Activated T-cell treated with anti-CD3 and anti-CD28 coated beads for 4 hours (primary cell): ENCODE measurements around the gene TCF7.
A peak's percentile ranks its signal among the peaks of the same experiment; 100 is the strongest.

ENCODE experiments used
- DNase-seq: peaks from one replicate; pipeline ENCODE4 v3.0.0-alpha.2; 2020

TCF7 gene

DNA sequence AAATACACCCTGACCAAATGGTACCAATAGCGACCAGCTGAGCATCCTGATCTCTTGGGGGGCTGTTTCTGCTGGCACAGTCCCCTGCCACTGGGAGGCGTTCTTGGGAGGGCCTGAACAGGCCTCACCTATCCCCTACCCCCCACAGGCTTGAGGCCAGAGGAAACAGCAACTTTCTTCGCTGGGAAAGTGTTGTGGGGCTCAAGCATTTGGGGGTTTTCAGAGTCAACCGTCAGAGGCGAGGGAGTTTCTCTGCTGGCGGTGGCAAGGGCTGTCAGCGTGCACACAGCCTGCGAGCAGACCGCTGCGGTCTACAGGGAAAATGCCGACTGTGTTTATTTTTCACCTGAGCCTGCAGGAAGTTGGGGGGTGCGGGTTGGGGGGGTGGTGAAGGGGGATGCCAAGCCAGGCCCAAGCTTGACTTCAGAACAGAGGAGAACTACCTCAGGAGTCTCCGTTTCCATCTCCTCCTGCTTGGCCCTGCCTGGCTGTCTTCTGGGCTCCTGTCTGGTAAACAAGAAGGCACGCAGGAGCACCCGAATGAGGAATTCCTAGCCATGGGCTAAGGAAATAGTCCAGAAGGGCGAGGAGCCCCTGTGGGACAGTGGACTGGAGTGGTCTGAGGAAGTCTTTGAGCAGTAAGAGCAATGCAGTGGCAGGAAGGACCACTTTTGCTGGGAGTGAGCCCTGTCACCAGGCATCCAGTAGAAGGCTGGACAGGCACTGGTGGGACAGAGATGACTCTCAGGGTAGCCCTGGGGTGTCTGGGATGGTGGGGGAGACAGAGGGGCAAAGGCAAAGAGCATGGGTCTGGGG is 18.1 kb downstream of the TCF7 start:
- DNase-seq: peak; percentile 34

DNA sequence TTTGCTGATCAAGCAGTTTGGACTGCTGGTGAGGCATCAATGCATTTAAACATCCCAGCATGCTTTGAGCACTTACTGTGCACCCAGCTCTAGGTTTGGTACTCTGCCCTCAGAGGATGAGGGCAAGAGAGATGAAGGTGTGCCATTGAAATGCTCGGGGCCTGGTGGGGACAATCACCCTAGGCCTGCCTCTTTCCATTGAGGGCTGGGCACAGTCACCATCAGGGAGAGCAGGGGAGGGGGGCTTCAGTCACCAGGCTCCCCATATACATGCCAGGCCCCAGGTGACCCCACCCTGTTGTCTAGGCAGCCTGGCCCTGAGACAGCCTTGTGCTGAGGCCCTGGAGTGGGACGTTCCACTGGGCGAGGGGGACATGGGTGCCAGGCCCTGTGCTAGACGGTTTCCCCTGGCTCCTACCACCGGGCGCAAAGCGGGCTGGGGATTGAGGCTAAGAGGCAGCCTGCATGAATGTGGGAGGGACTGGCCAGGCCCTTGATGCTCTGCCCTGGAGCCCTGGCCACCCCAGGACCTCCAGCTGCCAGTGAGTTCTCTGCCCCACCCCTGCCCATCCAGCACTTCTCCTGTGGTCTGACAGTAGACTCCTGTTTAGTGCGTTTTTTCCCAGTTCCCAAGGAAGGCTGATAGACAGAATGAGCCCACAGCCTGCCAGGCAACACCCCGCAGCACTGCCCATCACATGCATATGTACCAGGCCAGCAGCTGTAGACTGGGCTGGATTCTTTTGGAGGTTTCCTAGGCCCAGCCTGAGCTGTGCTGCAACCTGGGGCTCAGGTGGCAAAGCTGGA is 18.9 kb downstream of the TCF7 start:
- no peak for DNase-seq

DNA sequence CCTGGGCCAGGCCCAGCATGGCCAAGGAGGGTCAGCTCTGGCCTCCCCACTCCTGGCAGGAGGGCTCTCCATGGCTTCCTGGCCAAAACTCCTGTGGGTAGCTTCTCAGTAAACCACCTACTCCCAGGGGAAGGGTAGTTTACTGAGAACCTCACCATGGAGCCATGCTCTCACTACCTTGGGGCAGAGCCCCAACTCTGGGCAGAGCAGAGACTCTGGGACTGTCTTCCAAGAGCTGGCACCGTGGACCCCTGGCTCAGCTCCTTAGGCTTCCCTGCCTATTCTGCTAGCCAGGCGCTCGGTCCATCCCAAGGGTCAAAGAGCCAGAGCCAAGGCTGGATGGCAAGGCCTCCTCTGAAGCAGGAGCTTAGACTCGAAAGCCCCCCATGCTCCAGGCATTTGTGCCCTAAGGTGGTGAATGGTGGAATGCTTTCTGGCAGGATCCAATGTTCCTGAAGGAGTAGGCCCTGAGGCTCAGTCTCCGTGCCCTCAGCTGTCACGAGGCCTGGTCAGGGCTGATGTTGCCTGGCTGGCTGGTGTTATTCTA is 19.6 kb downstream of the TCF7 start:
- DNase-seq: no peak

DNA sequence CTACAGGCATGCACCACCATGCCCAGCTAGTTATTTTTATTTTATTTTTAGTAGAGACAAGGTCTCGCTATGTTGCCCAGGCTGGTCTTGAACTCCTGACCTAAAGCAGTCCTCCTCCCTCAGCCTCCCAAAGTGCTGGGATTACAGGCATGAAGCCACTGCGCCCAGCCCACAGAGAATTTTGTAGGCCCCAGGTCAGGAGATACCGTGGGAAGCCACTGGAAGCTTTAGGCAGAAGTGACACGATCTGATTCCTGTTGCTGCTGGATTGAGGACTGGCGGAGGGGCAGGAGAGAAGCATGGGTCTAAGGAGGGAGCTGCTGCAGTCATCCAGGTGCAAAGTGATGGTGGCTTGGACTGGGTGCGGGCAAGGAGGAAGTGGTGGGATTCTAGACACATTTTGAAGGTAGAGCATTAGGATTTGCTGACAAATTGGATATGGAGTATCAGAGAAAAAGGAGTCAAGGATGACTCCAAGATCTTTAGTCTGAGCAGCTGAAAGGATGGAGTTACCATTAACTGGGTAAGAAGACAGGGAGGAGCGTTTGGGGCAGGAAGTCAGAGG is 20.7 kb downstream of the TCF7 start:
- no peak for DNase-seq

DNA sequence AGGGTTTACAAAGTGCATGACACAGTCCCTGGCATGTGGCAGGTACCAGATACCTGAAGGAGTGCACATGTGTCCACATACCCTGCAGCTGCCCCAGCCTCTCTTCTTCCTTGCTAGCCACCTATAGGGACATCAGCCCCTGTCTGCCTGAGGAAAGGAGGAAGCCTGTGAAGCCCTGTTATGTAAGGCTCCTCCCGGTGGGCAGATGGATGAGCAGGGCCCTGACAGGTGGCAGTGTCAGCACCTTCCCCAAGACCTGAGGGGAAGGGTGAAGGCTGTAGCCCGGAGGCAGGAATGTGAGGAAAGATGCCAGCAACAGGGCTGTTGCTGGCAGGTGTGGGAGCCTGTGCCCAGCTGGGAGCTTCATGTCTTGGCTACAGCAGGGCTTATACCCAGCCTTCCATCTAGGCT is 21.7 kb downstream of the TCF7 start:
- no peak for DNase-seq

DNA sequence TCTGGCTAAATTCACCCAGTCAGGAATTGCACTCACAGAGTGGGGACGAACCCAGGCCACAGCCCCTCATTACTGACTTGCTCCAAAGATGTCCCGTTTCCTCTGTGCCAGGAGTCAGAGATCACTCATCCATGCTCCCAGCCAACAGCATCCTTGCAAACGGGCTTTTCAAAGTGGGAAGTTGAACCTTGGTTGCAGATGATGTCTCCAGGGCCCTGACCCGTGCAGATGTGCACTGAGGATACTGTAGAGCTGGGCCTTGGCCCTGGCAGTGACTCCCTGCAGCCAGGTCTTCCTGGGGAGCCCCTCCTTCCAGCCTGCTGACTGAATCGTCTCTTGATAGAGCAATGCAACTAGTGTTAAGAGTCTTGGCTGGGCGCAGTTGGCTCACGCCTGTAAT is 22.3 kb downstream of the TCF7 start:
- no peak for DNase-seq

DNA sequence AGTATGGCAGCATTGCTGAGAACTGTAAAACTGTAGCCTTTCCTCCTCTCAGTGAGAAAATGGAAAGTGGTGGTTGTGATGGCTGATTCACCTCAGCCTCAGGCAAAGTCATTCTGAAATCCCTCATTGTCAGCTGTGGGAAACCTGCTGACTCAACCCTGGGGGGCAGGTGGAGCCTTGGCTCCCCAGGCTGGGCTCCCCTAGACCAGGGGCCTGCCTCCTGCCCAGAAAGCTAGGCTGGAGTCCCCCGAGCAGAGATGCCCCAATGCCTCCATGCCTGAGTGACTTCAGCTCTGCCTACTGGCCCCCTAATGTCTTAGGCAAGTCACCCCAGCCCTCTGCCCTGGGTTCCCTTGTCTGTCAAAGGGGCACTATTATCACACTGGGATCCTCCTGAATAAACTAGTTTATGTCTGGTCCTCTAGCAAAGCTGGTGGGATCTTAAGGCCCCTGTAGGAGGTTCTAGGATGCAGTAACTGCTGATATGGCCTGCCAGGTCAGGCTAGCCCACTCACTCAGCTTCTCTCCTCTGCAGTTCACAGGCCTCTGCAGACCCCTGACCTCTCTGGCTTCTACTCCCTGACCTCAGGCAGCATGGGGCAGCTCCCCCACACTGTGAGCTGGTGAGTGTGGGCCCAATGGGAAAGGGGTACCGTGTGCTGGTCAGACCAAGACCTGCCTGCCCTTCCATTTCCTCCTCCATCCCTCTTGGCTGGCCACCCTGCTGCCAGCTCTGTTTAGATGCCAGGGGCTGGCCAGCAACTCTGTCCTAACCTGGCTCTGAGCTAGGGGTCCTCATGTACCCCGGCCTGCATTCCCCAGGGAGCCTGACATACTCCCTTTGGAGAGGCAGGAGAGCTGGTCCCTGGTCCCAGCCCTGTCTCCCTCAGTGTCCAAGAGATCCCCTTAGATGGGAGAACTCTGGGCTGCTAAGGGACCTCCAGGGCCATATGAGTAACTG is 24.2 kb downstream of the TCF7 start:
- peak; percentile 45 for DNase-seq

DNA sequence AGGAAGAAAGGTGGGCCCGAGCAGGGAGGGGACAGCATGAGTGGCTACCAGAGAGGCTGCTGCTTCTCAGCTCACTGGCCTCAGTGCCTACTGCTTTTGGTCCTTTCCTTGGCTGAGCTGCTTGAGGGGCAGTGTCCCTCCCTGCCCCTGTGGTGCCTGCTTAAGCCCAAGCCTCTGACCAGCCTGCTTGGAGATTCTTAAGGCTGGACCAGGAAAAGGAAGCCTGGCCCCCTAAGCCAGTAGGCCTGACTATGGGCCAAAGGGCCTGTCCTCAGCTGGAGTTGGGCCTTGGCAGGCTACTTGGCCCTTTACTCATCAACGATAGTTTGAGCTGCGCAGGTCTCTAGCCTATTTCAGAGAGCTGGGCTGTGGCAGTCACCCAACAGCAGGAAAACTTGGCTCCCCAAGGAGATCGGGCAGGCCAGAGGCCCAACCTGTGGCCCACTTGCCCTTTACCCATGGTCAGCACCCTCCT is 24.9 kb downstream of the TCF7 start:
- DNase-seq: no peak

DNA sequence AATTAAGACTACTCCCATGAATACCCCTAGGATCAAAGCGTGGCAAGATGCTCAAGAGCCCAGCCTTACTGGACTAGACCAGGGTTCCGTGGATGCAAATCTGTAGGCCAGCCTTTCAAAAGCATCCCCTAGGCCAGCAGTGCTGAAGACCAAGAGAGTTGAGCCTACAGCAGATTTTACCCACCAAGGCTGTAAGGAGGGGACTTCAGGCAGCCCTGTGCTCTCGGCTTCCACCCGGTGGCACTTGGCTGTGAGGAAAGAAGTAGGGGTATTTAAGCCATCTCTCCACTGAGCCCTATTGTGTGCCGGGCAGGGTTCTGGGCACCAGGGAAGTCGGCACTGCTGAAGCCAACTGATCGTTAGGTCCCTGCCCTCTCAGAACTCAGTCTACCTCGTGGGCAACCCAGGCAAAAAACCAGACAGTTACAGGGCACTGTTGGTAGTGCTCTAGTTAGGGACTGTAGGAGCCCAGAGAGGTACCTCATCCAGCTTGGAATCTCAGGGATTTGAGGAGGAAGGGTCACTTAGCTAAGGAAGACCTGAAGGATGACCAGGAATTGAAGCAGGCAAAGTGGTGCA is 25.5 kb downstream of the TCF7 start:
- no peak for DNase-seq

DNA sequence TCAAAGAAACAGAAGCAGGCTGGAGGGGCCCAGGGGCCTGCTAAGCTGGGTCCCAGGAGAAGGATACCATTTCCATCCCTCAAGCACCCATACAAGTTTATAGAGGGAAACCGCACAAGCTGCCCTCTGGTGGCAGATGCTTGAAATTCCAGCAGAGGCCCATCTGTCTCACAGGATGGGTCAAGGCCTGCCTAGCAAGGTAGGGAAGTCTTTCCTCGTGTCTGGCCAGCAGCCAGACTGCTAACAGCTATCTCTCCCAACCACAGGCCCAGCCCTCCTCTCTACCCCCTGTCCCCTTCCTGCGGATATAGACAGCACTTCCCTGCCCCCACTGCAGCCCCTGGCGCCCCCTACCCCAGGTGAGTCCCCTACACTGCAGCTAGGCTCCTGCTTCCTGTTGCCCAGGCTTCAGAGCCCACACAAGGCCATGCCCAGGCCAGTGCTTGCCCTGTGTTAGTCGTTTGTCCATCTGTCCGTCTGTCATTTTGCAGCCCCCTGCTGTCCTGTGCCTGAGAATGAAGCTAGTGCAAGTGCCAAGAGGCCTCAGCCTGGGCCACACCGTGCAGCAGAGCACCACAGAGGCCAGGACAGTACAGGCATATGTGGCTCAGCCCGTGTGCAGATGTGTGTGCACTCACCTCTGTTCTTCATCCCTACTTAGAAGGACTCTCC is 26.2 kb downstream of the TCF7 start:
- peak; percentile 51 for DNase-seq

DNA sequence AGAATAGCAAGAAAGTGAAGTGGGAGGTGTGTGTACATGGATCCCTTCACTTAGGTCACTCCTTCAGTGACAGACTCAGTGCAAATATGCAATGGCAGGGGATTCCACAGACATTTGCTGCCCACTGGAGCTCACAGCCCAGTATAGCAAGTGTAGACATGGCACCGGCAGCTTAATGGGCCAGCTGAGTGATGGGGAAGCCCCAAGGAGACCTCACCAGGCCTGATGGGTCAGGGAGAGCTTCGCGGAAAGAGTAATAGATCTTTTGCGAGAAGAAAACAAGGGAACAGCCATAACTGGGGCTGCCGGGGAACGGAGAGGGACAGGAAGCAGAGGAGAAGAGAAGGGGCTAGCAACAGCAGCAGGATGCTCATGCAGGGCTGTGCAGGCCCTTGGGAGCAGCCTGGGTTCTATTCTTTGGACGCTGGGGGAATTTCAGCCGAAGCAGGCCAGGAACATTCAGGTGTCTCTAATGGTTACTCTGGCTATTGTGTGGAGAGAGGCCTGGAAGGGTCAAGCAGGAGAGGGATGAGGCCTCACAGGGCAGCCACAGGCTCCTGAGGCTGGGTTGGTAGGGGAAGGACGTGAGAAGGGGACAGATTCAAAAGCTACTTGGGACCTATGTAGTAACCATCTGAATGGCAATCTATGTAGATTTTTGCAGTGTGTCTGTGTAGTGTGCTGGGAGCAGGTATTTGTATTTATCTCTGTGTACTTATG is 27.0 kb downstream of the TCF7 start:
- DNase-seq: no peak

DNA sequence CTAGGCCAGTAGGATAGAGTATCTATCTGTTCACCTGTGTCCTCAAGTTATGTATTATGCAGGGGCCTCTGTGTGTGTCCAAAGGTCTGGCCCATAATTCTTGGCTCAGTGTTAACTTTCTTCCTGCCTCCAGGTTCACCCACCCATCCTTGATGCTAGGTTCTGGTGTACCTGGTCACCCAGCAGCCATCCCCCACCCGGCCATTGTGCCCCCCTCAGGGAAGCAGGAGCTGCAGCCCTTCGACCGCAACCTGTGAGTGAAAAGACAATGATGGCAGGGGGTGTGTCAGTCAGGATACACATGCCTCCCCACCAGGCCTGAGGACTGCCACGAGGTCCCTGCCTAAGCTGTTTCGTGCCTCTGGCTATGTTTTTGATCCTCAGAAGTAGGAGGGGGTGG is 27.6 kb downstream of the TCF7 start:
- no peak for DNase-seq

DNA sequence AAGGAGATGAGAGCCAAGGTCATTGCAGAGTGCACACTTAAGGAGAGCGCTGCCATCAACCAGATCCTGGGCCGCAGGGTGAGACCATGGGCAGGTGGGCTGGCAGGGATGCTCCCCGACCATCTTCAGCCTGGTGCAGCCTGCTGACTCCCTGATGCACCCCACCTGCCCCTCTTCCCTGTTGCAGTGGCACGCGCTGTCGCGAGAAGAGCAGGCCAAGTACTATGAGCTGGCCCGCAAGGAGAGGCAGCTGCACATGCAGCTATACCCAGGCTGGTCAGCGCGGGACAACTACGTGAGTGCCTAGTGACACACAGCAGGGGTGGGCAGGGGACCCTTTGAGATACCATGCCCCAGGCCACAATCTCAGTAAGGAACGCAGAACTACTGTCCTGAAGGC is 28.3 kb downstream of the TCF7 start:
- DNase-seq: no peak

DNA sequence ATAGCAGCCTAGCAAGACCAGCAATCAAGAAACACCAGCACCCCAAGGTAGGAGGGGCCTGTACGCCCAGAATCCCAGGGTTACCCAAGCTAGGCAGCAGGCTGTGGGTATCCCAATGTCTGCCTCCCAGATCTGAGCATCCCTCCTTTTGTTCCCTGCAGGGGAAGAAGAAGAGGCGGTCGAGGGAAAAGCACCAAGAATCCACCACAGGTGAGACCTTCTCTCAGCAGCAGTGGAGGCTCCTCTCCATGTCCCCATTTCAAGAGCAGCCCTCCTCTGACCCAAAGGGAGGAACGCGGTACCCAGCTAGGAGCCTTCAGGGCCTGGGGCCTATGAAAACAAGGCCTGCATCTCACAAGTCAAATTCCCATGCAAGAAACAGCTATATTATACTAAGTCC is 28.9 kb downstream of the TCF7 start:
- no peak for DNase-seq

DNA sequence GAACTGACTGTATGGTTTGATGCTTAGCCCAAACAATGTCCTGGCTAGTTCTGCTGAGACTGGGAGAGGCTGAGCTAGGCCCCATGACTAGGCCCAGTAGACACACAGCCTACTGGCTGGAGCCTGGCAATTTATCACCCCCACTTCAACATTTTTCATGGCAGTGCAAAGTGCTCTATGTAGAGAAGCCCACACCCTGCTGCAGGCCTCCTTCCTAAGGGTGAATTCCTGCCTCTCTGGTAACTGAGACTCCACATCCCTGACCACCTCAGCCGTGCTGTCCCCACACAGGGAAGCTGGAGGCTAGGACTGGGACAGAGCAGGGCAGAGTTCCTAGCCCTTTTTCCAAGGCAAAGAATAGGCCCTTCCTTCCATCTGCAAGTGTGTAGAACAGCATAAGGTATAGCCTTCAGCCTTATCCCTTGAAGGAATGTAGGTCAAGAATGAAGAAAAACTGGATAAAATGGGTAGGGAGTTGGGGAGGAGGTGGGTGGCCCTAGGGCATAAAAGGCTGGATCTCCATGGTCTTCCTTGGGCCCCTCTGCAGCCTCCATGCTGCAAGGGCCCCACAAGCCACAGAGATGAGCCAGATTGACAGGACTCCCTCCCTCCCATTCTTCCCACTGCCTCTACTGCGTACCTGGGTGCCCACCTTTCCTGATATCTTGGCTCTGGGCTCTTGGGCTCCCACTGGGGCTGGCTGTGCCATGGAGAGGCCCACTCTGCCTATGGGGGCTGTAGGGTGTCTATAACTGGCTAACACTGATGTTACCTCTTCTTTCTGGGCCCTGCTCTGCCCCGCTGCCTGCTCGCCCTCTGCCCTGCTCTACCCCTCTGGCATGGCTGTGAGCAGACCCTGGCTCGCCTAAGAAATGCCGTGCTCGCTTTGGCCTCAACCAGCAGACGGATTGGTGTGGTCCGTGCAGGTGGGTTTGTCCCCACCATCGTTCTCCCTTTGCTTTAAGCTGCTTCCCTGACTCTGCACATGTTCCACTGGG is 29.8 kb downstream of the TCF7 start:
- DNase-seq: no peak

DNA sequence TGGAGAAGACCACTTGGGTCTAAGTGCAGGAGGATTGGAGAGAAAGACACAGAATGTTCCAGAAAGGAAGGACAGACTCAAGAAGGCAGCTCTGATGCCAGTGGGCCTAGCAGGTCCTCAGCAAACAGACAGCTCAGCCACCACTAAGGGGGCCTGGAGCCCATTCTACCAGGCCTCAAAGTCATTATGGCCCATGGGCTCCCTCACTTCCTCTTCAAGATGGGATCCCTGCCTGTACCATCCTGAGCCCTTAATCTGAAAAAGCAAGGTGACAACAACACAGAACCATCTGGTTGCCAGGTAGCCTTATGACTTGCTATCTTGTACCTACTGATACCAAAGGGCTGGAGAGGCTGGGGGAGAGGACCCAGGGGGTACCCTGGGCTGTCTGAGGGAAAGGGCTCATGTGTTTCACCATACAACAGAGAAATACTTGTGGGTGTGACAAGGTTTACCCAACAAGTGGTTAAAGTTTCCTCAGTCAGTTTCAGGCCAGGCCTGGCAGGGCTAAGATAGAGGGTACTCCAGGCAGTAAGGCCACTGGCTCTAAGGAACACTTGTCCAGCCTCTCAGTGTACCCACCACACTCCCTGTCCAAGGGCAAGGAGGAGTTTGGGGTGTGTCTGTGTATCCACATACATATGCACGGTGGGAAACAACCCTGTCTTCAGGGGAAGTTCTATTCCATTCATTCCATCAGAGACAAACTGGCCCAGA is 30.7 kb downstream of the TCF7 start:
- no peak for DNase-seq

DNA sequence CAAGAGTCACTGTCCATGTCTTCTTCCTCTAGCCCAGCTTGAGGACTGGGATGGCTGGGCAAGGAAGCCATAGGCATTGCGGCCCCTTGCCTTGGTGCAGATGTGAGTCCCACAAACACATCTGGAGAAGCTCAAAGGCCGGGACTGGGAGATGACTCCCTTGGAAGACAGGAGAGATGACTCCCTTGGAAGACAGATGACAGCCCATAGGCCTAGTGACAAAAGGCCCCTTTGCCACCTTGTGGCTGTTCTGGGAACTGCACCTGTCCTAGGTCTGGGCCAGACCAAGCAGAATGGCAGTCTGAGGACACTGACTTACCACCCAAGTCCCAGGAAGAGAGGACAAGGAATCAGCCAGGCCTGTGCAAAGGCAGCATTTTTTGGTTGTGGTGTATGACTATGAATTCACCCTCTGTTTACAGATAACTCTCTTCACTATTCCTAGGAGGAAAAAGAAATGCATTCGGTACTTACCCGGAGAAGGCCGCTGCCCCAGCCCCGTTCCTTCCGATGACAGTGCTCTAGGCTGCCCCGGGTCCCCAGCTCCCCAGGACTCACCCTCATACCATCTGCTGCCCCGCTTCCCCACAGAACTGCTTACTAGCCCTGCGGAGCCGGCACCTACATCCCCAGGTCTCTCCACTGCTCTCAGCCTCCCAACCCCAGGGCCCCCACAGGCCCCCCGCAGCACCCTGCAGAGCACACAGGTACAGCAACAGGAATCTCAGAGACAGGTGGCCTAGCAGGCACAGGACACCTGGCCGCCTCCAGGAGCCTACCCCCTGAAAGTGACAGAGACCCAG is 31.5 kb downstream of the TCF7 start:
- DNase-seq: peak; percentile 80
